WTC11 (cell line): ENCODE measurements around the gene ERBB2.

Experiments
- AR ChIP-seq: fragments of 250-450 bp; sonication (Bioruptor Pico); IDR thresholded peaks from 2 replicates; pipeline ENCODE4 v1.9.0; 2021; ENCODE audit warnings: mild to moderate bottlenecking
- CTCF ChIP-seq: fragments of 200-600 bp; IDR thresholded peaks from 2 replicates; pipeline ENCODE4 v1.8.0; 2022; ENCODE audit warnings: antibody characterized with exemption
- E2F1 ChIP-seq: sonication (generic); formaldehyde crosslinking; IDR thresholded peaks from 2 replicates; pipeline ENCODE4 v1.8.0; 2022; ENCODE audit warnings: mild to moderate bottlenecking, missing genetic modification reagents
- ESRRA ChIP-seq: sonication (generic); formaldehyde crosslinking; IDR thresholded peaks from 2 replicates; pipeline ENCODE4 v1.8.1; 2022; ENCODE audit warnings: mild to moderate bottlenecking, missing genetic modification reagents, borderline replicate concordance
- FOXP1 ChIP-seq: sonication (generic); formaldehyde crosslinking; IDR thresholded peaks from 2 replicates; pipeline ENCODE4 v1.8.0; 2022; ENCODE audit warnings: missing genetic modification reagents, mild to moderate bottlenecking, moderate library complexity, borderline replicate concordance
- MAX ChIP-seq: sonication (generic); formaldehyde crosslinking; IDR thresholded peaks from 2 replicates; pipeline ENCODE4 v1.8.0; 2022; ENCODE audit warnings: mild to moderate bottlenecking, missing genetic modification reagents
- NFYB ChIP-seq: sonication (generic); formaldehyde crosslinking; conservative IDR thresholded peaks from 2 replicates; pipeline ENCODE4 v1.8.0; 2022; ENCODE audit warnings: low read depth, missing genetic modification reagents
- RELA ChIP-seq: sonication (generic); formaldehyde crosslinking; IDR thresholded peaks from 2 replicates; pipeline ENCODE4 v1.8.1; 2022; ENCODE audit warnings: missing genetic modification reagents, mild to moderate bottlenecking, borderline replicate concordance
- SOX15 ChIP-seq: fragments of 250-450 bp; sonication (Bioruptor Pico); IDR thresholded peaks from 2 replicates; pipeline ENCODE4 v1.9.0; 2021; ENCODE audit warnings: mild to moderate bottlenecking
- TCF7 ChIP-seq: sonication (generic); formaldehyde crosslinking; IDR thresholded peaks from 2 replicates; pipeline ENCODE4 v1.8.0; 2022; ENCODE audit warnings: mild to moderate bottlenecking, low read depth, missing genetic modification reagents, moderate library complexity
- TEAD4 ChIP-seq: sonication (generic); formaldehyde crosslinking; IDR thresholded peaks from 2 replicates; pipeline ENCODE4 v1.8.0; 2022; ENCODE audit warnings: mild to moderate bottlenecking, missing genetic modification reagents
- ZBTB21 ChIP-seq: sonication (generic); formaldehyde crosslinking; IDR thresholded peaks from 2 replicates; pipeline ENCODE4 v1.8.1; 2023; ENCODE audit warnings: mild to moderate bottlenecking, missing genetic modification reagents, borderline replicate concordance
- ZMAT4 ChIP-seq: fragments of 250-450 bp; sonication (Bioruptor Pico); IDR thresholded peaks from 2 replicates; pipeline ENCODE4 v1.9.0; 2021; ENCODE audit warnings: mild to moderate bottlenecking

GRCh38 chr17:39664581-39665561, 35.0 kb upstream of the ERBB2 start, which contains the start of gene TCAP:
- no peak for TF ChIP-seq TCF7 (CRISPR knock-in tag)
- no peak for TF ChIP-seq CTCF
- TF ChIP-seq MAX (CRISPR knock-in tag), result no peak
- TF ChIP-seq E2F1, result no peak
- no peak for TF ChIP-seq AR (CRISPR knock-in tag)
- TF ChIP-seq ESRRA (CRISPR knock-in tag), result no peak
- no peak for TF ChIP-seq SOX15 (CRISPR knock-in tag)
- TF ChIP-seq FOXP1 (CRISPR knock-in tag), result no peak
- TF ChIP-seq NFYB (CRISPR knock-in tag), result no peak
- TF ChIP-seq RELA, result no peak
- no peak for TF ChIP-seq TEAD4 (CRISPR knock-in tag)
- TF ChIP-seq ZBTB21 (CRISPR knock-in tag), result no peak
- no peak for TF ChIP-seq ZMAT4 (CRISPR knock-in tag)
